OCI-LY3 (cell line): ENCODE measurements around the gene RAB25.

Source experiments
- CTCF ChIP-seq: fragments of 200-600, 300-600 bp; sonication (generic); IDR thresholded peaks from 2 replicates; pipeline ENCODE4 v1.5.1; 2014; ENCODE audit warnings: antibody characterized with exemption, low read length, low read depth
- EZH2phosphoT487 ChIP-seq: fragments of 200-600 bp; shearing (Covaris generic); IDR thresholded peaks from 2 replicates; pipeline ENCODE4 v1.6.1; 2018; ENCODE audit warnings: antibody characterized with exemption, mixed run types, low read depth

DNA sequence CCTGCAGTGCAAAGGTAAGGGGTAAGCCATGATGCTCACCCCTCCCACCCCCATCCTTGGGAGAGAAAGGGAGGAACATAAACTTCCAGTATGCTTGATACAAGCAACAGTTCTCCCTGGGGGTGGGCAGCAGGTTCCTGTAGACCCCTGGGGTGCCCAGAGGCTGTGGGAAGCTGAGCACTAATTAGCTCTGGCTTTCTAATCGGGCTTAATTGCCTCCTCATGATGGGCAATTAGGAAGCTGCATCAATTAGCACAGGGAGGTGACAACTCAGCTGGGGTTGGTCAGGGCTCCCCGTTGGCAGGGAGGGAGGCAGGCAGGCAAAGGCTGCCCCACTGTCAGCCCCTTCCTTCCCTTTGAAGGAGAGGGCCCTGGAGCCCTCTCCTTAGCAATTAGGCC lies 37.8 kb downstream of the RAB25 start:
- TF ChIP-seq CTCF (no peak), EZH2phosphoT487 (no peak)
